Esophagus squamous epithelium (tissue), 4 donors: ENCODE data around the gene GALNT2.

Experiments
- CTCF ChIP-seq, 6 experiments: fragments of 450-650 bp in 4 of 6; fragments of 200-600 bp in 2 of 6; sonication (generic) in 2 of 6; IDR thresholded peaks; one replicate each; pipeline ENCODE4 v1.5.1; 2016 to 2019; ENCODE audit warnings: antibody characterized with exemption in 6 of 6, mild to moderate bottlenecking in 4 of 6, moderate library complexity in 4 of 6
- POLR2A ChIP-seq, 4 donors: fragments of 450-650 bp; IDR thresholded peaks; one replicate each; pipeline ENCODE4 v1.6.1; 2017; ENCODE audit warnings: antibody characterized with exemption in 4 of 4, mild to moderate bottlenecking in 4 of 4, moderate library complexity in 3 of 4

- no peak for TF ChIP-seq POLR2A (IDR thresholded peaks at IDR 0.05)
- no peak for TF ChIP-seq CTCF (IDR thresholded peaks at IDR 0.05)
These were observed 109.9 kb downstream of the GALNT2 start for GRCh38 chr1:230176871-230177411.
